GM12891 (cell line): ENCODE results near the gene EML1.

ENCODE experiments used
- POLR2A ChIP-seq: IDR thresholded peaks from 2 replicates; pipeline ENCODE4 v1.6.1; 2011; ENCODE audit warnings: low read depth, low read length, control low read depth
- POLR2AphosphoS5 ChIP-seq: IDR thresholded peaks from 2 replicates; pipeline ENCODE4 v1.6.1; 2011; ENCODE audit warnings: low read depth, low read length, control low read depth
- SPI1 ChIP-seq: IDR thresholded peaks from 2 replicates; pipeline ENCODE4 v1.6.1; 2011; ENCODE audit warnings: low read depth, low read length, control low read depth
- TAF1 ChIP-seq: IDR thresholded peaks from 2 replicates; pipeline ENCODE4 v1.6.1; 2011; ENCODE audit warnings: low read depth, low read length, control low read depth

- no peak for TF ChIP-seq TAF1
- TF ChIP-seq POLR2A = no peak
- no peak for TF ChIP-seq SPI1
- TF ChIP-seq POLR2AphosphoS5 = no peak
Observed at GRCh38 chr14:99907761-99908652, 114.8 kb downstream of the EML1 start.
